C4-2B (cell line): ENCODE results near the gene CLSTN2.

Source experiments
- H3K27ac ChIP-seq: fragments of 450-650 bp; 2 replicates; pipeline ENCODE4 v1.5.1; 2017
- ZFX ChIP-seq: fragments of 450-650 bp; IDR thresholded peaks from 2 replicates; pipeline ENCODE4 v1.6.1; 2017
- TF ChIP-seq, protein P1 (sequence below): fragments of 450-650 bp; conservative IDR thresholded peaks from 2 replicates; pipeline ENCODE4 v1.5.1; 2017; ENCODE audit warnings: mild to moderate bottlenecking

Gene CLSTN2

DNA sequence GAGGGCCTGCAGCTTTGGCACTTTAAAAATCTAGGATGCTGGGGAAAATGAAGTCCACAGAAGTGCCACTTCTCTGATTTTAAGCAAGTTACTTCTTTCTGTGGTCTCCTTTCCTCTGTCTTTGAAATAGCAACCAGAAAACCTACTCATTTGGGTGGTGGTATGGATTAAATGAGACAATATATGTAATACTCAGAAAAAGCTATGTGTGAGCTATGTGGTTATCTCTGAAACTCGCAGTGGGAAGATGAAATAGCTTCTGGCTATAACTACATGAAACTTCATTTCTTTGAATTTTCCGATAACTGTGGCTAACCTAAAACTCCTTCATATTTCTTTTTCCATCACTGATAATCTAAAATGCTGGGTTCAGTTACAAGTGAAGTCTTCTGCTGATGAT, 368.9 kb downstream of the CLSTN2 start:
- TF ChIP-seq, protein P1, sequence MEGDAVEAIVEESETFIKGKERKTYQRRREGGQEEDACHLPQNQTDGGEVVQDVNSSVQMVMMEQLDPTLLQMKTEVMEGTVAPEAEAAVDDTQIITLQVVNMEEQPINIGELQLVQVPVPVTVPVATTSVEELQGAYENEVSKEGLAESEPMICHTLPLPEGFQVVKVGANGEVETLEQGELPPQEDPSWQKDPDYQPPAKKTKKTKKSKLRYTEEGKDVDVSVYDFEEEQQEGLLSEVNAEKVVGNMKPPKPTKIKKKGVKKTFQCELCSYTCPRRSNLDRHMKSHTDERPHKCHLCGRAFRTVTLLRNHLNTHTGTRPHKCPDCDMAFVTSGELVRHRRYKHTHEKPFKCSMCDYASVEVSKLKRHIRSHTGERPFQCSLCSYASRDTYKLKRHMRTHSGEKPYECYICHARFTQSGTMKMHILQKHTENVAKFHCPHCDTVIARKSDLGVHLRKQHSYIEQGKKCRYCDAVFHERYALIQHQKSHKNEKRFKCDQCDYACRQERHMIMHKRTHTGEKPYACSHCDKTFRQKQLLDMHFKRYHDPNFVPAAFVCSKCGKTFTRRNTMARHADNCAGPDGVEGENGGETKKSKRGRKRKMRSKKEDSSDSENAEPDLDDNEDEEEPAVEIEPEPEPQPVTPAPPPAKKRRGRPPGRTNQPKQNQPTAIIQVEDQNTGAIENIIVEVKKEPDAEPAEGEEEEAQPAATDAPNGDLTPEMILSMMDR, result no peak
- no peak for TF ChIP-seq ZFX
- H3K27ac ChIP-seq, result no peak overlapping the region

DNA sequence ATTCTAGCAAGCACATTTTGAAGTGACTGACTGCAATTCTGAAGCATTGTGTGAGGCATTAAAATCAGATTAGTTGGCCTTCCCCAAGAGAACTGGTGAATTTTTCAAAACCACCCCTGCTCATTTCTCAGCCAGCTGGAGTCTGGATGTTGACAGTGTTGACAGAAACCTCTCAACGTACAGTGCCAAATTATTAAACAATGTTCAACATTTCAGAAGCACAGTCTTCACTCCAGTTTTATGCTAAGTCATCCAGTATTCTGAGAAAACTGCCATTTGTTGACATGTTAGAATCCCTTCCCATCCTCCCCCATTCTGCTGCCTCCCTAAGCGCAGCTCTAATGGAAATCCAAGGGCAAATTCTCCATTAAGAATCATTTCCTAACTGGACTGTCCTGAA, 373.6 kb downstream of the CLSTN2 start:
- no peak overlapping the region for H3K27ac ChIP-seq
- no peak for TF ChIP-seq ZFX
- TF ChIP-seq, protein P1, result no peak

DNA sequence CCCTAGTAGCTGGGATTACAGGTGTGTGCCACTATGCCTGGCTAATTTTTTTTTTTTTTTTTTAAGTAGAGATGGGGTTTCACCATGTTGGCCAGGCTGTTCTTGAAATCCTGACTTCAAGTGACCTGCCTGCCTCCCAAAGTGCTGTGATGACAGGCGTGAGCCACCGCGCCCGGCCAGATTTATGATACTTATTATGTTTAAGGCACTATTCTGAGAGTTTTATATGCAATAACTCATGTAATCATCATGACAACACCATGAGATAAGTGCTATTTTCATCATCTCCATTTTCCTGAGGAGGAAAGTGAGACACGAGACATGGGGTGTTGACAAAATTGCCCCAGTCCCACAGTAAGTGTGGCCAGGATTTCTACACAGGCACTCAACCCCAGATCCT, 376.4 kb downstream of the CLSTN2 start:
- no peak overlapping the region for H3K27ac ChIP-seq
- TF ChIP-seq, protein P1, result no peak
- TF ChIP-seq ZFX, result no peak

DNA sequence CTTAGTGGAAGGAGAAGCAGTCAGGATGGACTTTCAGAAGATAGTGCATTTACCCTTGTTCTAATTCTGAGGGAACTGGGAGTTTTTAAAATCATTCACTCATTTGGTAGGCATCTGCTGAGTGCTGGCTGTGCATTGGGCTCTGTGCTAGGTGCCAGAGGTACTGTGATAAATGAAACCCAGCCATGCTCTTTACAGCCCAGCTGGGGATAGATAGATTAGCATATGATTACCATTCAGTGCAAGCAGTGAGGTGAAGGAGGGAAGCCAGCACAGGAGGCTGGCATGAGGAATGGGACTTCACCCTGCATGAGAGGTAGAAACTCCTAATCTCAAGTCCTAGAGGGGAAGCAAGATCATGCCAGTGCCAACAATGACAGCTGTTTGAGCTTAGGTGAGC, 381.0 kb downstream of the CLSTN2 start:
- no peak overlapping the region for H3K27ac ChIP-seq
- no peak for TF ChIP-seq ZFX
- TF ChIP-seq, protein P1, result no peak

DNA sequence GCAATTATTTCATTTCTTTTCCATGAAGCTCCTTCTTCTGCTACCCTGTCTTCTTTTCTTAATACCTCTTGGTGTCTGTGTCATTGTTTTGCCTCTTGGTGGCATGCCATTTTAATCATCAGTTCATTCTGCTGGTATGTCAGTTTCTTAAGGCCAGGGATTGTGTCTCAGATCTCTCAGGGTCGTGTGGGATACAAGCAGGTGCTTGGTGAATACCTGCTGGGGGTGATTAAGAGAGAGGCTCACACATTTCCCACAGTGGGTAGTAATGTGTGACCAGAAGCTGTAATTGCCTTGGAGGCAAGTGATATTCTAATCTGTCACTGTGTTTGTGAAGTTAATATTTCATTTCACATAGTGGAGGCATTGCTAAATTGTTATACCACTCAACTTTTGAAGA, 381.5 kb downstream of the CLSTN2 start:
- TF ChIP-seq, protein P1, result no peak
- TF ChIP-seq ZFX, result no peak
- no peak overlapping the region for H3K27ac ChIP-seq

DNA sequence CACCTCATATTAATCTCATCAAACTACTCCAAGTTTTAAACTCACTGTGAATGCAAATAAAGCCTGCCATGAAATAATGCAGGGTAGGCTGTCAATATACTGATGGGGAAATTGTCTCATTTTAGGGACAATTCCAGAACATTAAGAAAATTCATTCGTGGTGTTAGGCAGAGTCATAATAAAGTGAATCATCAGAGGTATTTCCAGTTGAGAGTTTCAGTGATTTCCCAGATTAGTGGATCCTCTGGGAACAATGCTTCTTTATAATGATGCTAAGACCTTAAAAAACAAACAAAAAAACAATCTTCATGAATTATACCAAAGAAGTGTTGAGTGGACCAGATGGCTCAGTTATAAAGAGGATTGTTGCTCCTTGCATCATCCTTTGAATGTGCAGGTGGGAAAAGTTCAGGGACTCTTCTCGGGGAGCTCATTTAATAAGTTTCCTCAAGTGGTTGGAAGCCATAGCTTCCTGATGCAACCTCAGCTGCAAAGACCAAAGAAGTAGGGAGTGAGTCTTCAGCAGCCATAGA, 381.9 kb downstream of the CLSTN2 start:
- TF ChIP-seq ZFX, result no peak
- TF ChIP-seq, protein P1, result no peak
- H3K27ac ChIP-seq, result no peak overlapping the region

DNA sequence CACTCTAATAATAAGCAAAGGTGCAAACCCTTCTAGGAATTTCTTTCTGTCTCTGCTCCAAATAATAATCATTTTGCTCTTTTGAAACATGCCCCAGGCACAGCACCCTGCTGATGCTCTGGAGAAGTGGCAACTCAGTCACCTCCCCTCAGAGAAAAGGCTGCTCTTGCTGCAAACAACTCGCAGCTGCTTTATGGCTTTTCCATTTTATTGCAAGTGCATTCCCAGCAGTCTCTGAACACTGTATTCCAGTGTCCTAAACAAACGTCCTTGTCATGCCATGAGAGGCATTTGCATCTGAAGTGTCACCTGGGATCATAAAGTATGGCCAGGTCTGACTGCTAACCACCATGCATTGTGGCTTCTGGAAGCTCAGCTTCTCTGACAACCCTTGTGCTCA, 384.8 kb downstream of the CLSTN2 start:
- no peak for TF ChIP-seq ZFX
- TF ChIP-seq, protein P1, result no peak
- no peak overlapping the region for H3K27ac ChIP-seq
